Measurements from ENCODE around the gene ARL4D.

The ARL4D gene

GRCh38 chr17:43354371-43354770 is 44.4 kb upstream of the ARL4D start:
- CTCF ChIA-PET, result interaction anchor here (0.7 to 1.4 kb wide), 4 partner anchors 15 to 130 kb away, joined by 3 to 4 read pairs (median 3); partner anchors contain the start of gene DHX8
- TF ChIP-seq ZNF777 (tag by site-specific recombination; IDR thresholded peaks at IDR 0.05; ENCODE audit: borderline replicate concordance) (no peak), SCRT2 (tag by site-specific recombination; IDR thresholded peaks at IDR 0.05) (no peak), ZNF473 (tag by site-specific recombination; IDR thresholded peaks at IDR 0.05) (no peak), HIC1 (tag by site-specific recombination; IDR thresholded peaks at IDR 0.05) (no peak), HOXD13 (CRISPR knock-in tag; IDR thresholded peaks at IDR 0.05; ENCODE audit: borderline replicate concordance) (no peak), IKZF3 (tag by site-specific recombination; IDR thresholded peaks at IDR 0.05) (no peak), ZBTB1 (tag by site-specific recombination; IDR thresholded peaks at IDR 0.05) (no peak)

DNA sequence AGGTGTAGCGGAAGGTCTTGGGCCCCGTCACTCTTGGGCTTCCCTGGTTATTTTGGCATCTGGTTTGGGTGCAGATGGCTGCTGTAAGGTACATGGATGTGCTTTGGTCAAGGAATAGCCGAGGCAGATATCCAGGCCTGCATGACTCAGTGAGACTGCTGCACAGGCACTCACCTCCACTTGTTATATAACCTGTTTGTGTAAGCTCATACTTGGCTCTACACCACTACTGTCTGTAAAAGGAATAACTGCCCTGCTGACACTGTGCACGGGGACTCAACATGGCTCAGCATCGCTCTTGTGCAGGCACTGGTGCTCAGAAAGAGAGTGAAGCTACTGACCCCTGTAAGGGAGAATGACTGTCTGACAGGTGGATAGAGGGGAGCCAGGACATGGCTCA is 42.3 kb upstream of the ARL4D start:
- Histone ChIP-seq H3K27ac (ENCODE audit: extremely low read depth, low read depth, low read length) (no peak overlapping the region), H3K9me3 (ENCODE audit: control insufficient read depth, insufficient read depth, low read depth, low read length) (no peaks in the 10 kb centered on the region), H3K4me1 (ENCODE audit: control insufficient read depth, insufficient read depth, low read length) (no peaks in the 10 kb centered on the region), H3K4me3 (ENCODE audit: low read depth, low read length) (no peak overlapping the region), H3K36me3 (ENCODE audit: control insufficient read depth in 2 of 2, insufficient read depth in 1 of 2, low read length in 2 of 2) (peaks cover 0 to 4% of the 10 kb centered on the region in 2 experiments; a peak in 1 of 3 replicates)
- ChIA-PET CTCF (interaction anchor here (1.3 to 3.2 kb wide), 6 partner anchors 8 to 127 kb away, joined by 3 to 23 read pairs (median 6); partner anchors contain the start of gene DHX8), POLR2A (interaction anchor here (0.5 to 4.4 kb wide), 5 partner anchors 11 to 654 kb away, joined by 3 to 83 read pairs (median 3); no protein-coding TSS in a partner anchor)
- TF ChIP-seq OSR2 (tag by site-specific recombination; IDR thresholded peaks at IDR 0.05) (no peak), ZNF274 (IDR thresholded peaks at IDR 0.05; ENCODE audit: low read length) (no peak), ZNF274 (tag by site-specific recombination; IDR thresholded peaks at IDR 0.05; ENCODE audit: borderline replicate concordance) (no peak), SCRT2 (tag by site-specific recombination; IDR thresholded peaks at IDR 0.05) (no peak), ZNF391 (tag by site-specific recombination; IDR thresholded peaks at IDR 0.05; ENCODE audit: borderline replicate concordance, low read depth) (no peak), ZNF266 (tag by site-specific recombination; IDR thresholded peaks at IDR 0.05; ENCODE audit: low read depth) (no peak), ZNF624 (tag by site-specific recombination; IDR thresholded peaks at IDR 0.05) (no peak), ZNF473 (tag by site-specific recombination; IDR thresholded peaks at IDR 0.05) (no peak), ZNF292 (tag by site-specific recombination; IDR thresholded peaks at IDR 0.05; ENCODE audit: borderline replicate concordance, low read depth) (no peak), PRDM4 (tag by site-specific recombination; IDR thresholded peaks at IDR 0.05) (no peak), ZNF843 (tag by site-specific recombination; IDR thresholded peaks at IDR 0.05) (no peak), ZNF416 (tag by site-specific recombination; IDR thresholded peaks at IDR 0.05) (no peak), GLI2 (tag by site-specific recombination; IDR thresholded peaks at IDR 0.05; ENCODE audit: borderline replicate concordance, low read depth) (no peak), ZSCAN4 (tag by site-specific recombination; IDR thresholded peaks at IDR 0.05) (no peak), ZNF629 (tag by site-specific recombination; IDR thresholded peaks at IDR 0.05) (no peak), KLF9 (tag by site-specific recombination; IDR thresholded peaks at IDR 0.05; ENCODE audit: low read depth) (no peak)
- TF ChIP-seq, protein P1, sequence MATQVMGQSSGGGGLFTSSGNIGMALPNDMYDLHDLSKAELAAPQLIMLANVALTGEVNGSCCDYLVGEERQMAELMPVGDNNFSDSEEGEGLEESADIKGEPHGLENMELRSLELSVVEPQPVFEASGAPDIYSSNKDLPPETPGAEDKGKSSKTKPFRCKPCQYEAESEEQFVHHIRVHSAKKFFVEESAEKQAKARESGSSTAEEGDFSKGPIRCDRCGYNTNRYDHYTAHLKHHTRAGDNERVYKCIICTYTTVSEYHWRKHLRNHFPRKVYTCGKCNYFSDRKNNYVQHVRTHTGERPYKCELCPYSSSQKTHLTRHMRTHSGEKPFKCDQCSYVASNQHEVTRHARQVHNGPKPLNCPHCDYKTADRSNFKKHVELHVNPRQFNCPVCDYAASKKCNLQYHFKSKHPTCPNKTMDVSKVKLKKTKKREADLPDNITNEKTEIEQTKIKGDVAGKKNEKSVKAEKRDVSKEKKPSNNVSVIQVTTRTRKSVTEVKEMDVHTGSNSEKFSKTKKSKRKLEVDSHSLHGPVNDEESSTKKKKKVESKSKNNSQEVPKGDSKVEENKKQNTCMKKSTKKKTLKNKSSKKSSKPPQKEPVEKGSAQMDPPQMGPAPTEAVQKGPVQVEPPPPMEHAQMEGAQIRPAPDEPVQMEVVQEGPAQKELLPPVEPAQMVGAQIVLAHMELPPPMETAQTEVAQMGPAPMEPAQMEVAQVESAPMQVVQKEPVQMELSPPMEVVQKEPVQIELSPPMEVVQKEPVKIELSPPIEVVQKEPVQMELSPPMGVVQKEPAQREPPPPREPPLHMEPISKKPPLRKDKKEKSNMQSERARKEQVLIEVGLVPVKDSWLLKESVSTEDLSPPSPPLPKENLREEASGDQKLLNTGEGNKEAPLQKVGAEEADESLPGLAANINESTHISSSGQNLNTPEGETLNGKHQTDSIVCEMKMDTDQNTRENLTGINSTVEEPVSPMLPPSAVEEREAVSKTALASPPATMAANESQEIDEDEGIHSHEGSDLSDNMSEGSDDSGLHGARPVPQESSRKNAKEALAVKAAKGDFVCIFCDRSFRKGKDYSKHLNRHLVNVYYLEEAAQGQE (tag by site-specific recombination; IDR thresholded peaks at IDR 0.05), result no peak

More at GRCh38 chr17:43354371-43354770, 44.4 kb upstream of the ARL4D start:
- POLR2A ChIA-PET, result interaction anchor here (4.3 kb wide), 1 partner anchor 14 kb away, joined by 22 read pairs; no protein-coding TSS in a partner anchor
- no peak overlapping the region for H3K4me3 ChIP-seq (ENCODE audit: low read depth, low read length)
- H3K4me1 ChIP-seq (ENCODE audit: control insufficient read depth, insufficient read depth, low read length), result no peaks in the 10 kb centered on the region
- H3K36me3 ChIP-seq (ENCODE audit: control insufficient read depth in 2 of 2, insufficient read depth in 1 of 2, low read length in 2 of 2), result peaks cover 0 to 4% of the 10 kb centered on the region in 2 experiments; a peak in 1 of 3 replicates
- H3K27ac ChIP-seq (ENCODE audit: extremely low read depth, low read depth, low read length), result no peak overlapping the region
- no peaks in the 10 kb centered on the region for H3K9me3 ChIP-seq (ENCODE audit: control insufficient read depth, insufficient read depth, low read depth, low read length)

Measured in HEK293 (cell line).